Calu3 (cell line): ENCODE measurements around the gene CEND1. TPM values are rescaled to one million over a fixed set of nuclear protein-coding genes. Genes with fewer than 3 reads are reported as not detected.

Source experiments
- BruUV-seq: library from RNA; stranded (reverse); fragments of 400-500 nt; replicated peaks from 2 replicates; lab custom pipeline; 2021; lab: Mats Ljungman, UMichigan
- CTCF ChIA-PET: fragments of 300-600 bp; sonication (Branson Sonifier 250); formaldehyde crosslinking; loops from one replicate; lab custom pipeline; 2022; ENCODE audit warnings: antibody characterized with exemption; lab: Charles Lee
- DNase-seq: peaks from one replicate; pipeline ENCODE4 v3.0.0; 2022
- H3K27ac Mint-ChIP-seq: one replicate; pipeline ENCODE4 v1.8.0; 2022; ENCODE audit warnings: mixed read lengths; ENCODE audit not compliant: unreplicated experiment
- H3K27me3 Mint-ChIP-seq: one replicate; pipeline ENCODE4 v1.8.0; 2022; ENCODE audit warnings: mixed read lengths; ENCODE audit not compliant: unreplicated experiment
- H3K36me3 Mint-ChIP-seq: one replicate; pipeline ENCODE4 v1.8.0; 2022; ENCODE audit warnings: mild to moderate bottlenecking, moderate library complexity, mixed read lengths; ENCODE audit not compliant: insufficient read depth, unreplicated experiment
- H3K4me1 Mint-ChIP-seq: one replicate; pipeline ENCODE4 v1.8.0; 2022; ENCODE audit warnings: mild to moderate bottlenecking, low read depth, mixed read lengths; ENCODE audit not compliant: unreplicated experiment
- H3K4me3 Mint-ChIP-seq: one replicate; pipeline ENCODE4 v1.8.0; 2022; ENCODE audit warnings: mild to moderate bottlenecking, low read depth, moderate library complexity, mixed read lengths; ENCODE audit not compliant: unreplicated experiment
- H3K9me3 Mint-ChIP-seq: one replicate; pipeline ENCODE4 v1.8.0; 2022; ENCODE audit warnings: low read depth, mixed read lengths; ENCODE audit not compliant: unreplicated experiment
- CTCF ChIP-seq: fragments of 200-600 bp; IDR thresholded peaks from one replicate; pipeline ENCODE4 v1.8.0; 2022; ENCODE audit warnings: antibody characterized with exemption; ENCODE audit not compliant: unreplicated experiment
- intact Hi-C: fragments of 100-400 bp; cut with micrococcal nuclease; formaldehyde crosslinking; loops from one replicate; pipeline ENCODE4 v1.10.0; 2022; ENCODE audit not compliant: unreplicated experiment
- total RNA-seq: library from RNA; stranded (reverse); gene quantifications from 2 replicates; pipeline ENCODE4 v1.2.3, GENCODE V29; 2022

The CEND1 gene
- total RNA-seq, 1 experiment from 2014 or later, result not detected

- DNase-seq, result no peak
- BruUV-seq, result no TSS peak
- H3K27ac Mint-ChIP-seq, result peak overlapping the region; percentile 1
- CTCF ChIA-PET, result interaction anchor here (1.1 kb wide), 1 partner anchor 12 kb away, joined by 5 read pairs; the partner anchor contains the start of gene PNPLA2
- no peaks in the 10 kb centered on the region for H3K27me3 Mint-ChIP-seq
- H3K9me3 Mint-ChIP-seq, result no peaks in the 10 kb centered on the region
- H3K4me3 Mint-ChIP-seq, result peak overlapping the region; percentile 78
- H3K36me3 Mint-ChIP-seq, result peaks cover 91% of the 10 kb centered on the region
- TF ChIP-seq CTCF, result no peak
- peaks cover 34% of the 10 kb centered on the region for H3K4me1 Mint-ChIP-seq
- intact Hi-C loops, result no loop called here
Measured at GRCh38 chr11:831118-831864, 41.4 kb upstream of the CEND1 start.

DNA sequence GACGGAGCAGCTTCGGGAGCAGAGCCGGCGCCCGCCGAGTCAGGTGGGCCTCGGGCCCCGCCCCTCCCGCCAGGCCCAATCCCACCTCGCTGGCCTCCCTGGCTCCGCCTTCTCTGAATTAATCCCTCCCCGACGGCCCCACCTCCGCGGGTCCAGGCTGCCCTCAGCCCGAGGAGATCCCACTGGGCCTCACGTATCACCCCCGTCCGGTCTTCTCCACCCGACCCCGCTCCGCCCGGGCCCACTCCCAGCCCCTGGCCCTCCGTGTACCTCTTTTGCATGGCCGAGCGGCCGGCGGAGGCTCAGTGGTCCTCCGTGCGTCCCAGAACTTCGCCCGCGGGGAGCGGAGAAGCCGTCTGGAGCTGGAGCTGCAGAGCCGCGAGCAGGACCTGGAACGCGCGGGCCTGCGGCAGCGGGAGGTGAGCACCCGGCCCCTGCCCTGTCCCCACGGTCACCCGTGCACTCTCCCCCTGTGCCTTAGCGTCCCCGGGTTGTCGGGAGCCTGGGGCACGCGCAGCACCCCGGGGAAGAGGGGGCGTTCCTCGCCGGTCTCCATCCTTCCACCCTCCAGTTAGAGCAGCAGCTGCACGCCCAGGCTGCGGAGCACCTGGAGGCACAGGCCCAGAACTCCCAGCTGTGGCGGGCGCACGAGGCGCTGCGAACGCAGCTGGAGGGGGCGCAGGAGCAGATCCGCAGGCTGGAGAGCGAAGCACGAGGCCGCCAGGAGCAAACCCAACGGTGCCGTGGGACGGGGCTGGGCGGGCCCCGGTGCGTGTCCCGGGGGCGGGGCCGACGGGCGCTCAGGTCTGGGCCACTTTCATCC lies 40.6 kb upstream of the CEND1 start:
- Mint-ChIP-seq H3K9me3 (no peaks in the 10 kb centered on the region), H3K4me1 (peaks cover 36% of the 10 kb centered on the region), H3K27me3 (no peaks in the 10 kb centered on the region), H3K36me3 (peaks cover 87% of the 10 kb centered on the region), H3K27ac (peak overlapping the region; percentile 56), H3K4me3 (peak overlapping the region; percentile 78)
- intact Hi-C loops, result no loop called here
- TF ChIP-seq CTCF, result no peak
- CTCF ChIA-PET, result interaction anchor here (0.6 kb wide), 1 partner anchor 323 kb away, joined by 3 read pairs; no protein-coding TSS in a partner anchor
- peak; percentile 85 for DNase-seq
- BruUV-seq, result no TSS peak

- H3K27ac Mint-ChIP-seq, result peak overlapping the region; percentile 75
- H3K27me3 Mint-ChIP-seq, result no peaks in the 10 kb centered on the region
- no peaks in the 10 kb centered on the region for H3K9me3 Mint-ChIP-seq
- peaks cover 43% of the 10 kb centered on the region for H3K4me1 Mint-ChIP-seq
- no peak for TF ChIP-seq CTCF
- peak overlapping the region; percentile 78 for H3K4me3 Mint-ChIP-seq
- CTCF ChIA-PET, result interaction anchor here (0.6 kb wide), 1 partner anchor 324 kb away, joined by 3 read pairs; no protein-coding TSS in a partner anchor
- BruUV-seq, result no TSS peak
- H3K36me3 Mint-ChIP-seq, result peaks cover 87% of the 10 kb centered on the region
- intact Hi-C loops, result no loop called here
- no peak for DNase-seq
Measured at GRCh38 chr11:829847-830294, 40.0 kb upstream of the CEND1 start.

GRCh38 chr11:829176-829846 lies 39.4 kb upstream of the CEND1 start:
- no peak for DNase-seq
- H3K27ac Mint-ChIP-seq, result peak overlapping the region; percentile 75
- H3K4me3 Mint-ChIP-seq, result peak overlapping the region; percentile 78
- no peaks in the 10 kb centered on the region for H3K27me3 Mint-ChIP-seq
- CTCF ChIA-PET, result interaction anchor here (0.6 kb wide), 1 partner anchor 325 kb away, joined by 3 read pairs; no protein-coding TSS in a partner anchor
- peaks cover 45% of the 10 kb centered on the region for H3K4me1 Mint-ChIP-seq
- BruUV-seq, result no TSS peak
- no peaks in the 10 kb centered on the region for H3K9me3 Mint-ChIP-seq
- no peak for TF ChIP-seq CTCF
- intact Hi-C loops, result no loop called here
- H3K36me3 Mint-ChIP-seq, result peaks cover 87% of the 10 kb centered on the region
